ENCODE measurements around the gene DGKH.

DGKH gene

GRCh38 chr13:42112864-42113263, 64.4 kb downstream of the DGKH start:
- FAIRE-seq (no peak), DNase-seq (ENCODE audit: insufficient read length, low spot score) (no peak)
- TF ChIP-seq CTCF (IDR thresholded peaks at IDR 0.05; ENCODE audit: insufficient read depth, missing control alignments): no peak

GRCh38 chr13:42113478-42113877, 65.0 kb downstream of the DGKH start:
- no peak for TF ChIP-seq CTCF (IDR thresholded peaks at IDR 0.05; ENCODE audit: insufficient read depth, missing control alignments)
- DNase-seq (ENCODE audit: insufficient read length, low spot score) (no peak), FAIRE-seq (no peak)

GRCh38 chr13:42114278-42114677, 65.8 kb downstream of the DGKH start:
- DNase-seq (ENCODE audit: insufficient read length, low spot score): no peak
- FAIRE-seq: no peak
- TF ChIP-seq CTCF (IDR thresholded peaks at IDR 0.05; ENCODE audit: insufficient read depth, missing control alignments): no peak

GRCh38 chr13:42114912-42115311, 66.5 kb downstream of the DGKH start:
- DNase-seq (ENCODE audit: insufficient read length, low spot score): no peak
- no peak for FAIRE-seq
- no peak for TF ChIP-seq CTCF (IDR thresholded peaks at IDR 0.05; ENCODE audit: insufficient read depth, missing control alignments)

GRCh38 chr13:42116225-42116624, 67.8 kb downstream of the DGKH start:
- TF ChIP-seq CTCF (IDR thresholded peaks at IDR 0.05; ENCODE audit: insufficient read depth, missing control alignments): no peak
- DNase-seq (ENCODE audit: insufficient read length, low spot score) (no peak), FAIRE-seq (no peak)

- TF ChIP-seq CTCF (IDR thresholded peaks at IDR 0.05; ENCODE audit: insufficient read depth, missing control alignments): no peak
- FAIRE-seq (no peak), DNase-seq (ENCODE audit: insufficient read length, low spot score) (no peak)
Measured at GRCh38 chr13:42119041-42119440, 70.6 kb downstream of the DGKH start.

GRCh38 chr13:42119875-42120274, 71.4 kb downstream of the DGKH start:
- no peak for TF ChIP-seq CTCF (IDR thresholded peaks at IDR 0.05; ENCODE audit: insufficient read depth, missing control alignments)
- no peak for FAIRE-seq

More at GRCh38 chr13:42119875-42120274, 71.4 kb downstream of the DGKH start:
- DNase-seq (ENCODE audit: insufficient read length, low spot score): no peak

All from D721Med (cell line).